A549 treated with GW870086 at 1 μM for 4 hours (cell line): ENCODE data around the gene NDUFS4. TPM values are rescaled to one million over a fixed set of nuclear protein-coding genes. Genes with fewer than 3 reads are reported as not detected.

ENCODE experiments used
- total RNA-seq: library from RNA; stranded (reverse); fragments of 200-300 nt; extraction: Qiagen RNA extraction; gene quantifications from 5 replicates; pipeline ENCODE4 v1.2.3, GENCODE V29; 2022; ENCODE audit warnings: low read depth

NDUFS4 gene
- total RNA-seq = 111 to 129 TPM (median 112 TPM) in 5 replicates

DNA sequence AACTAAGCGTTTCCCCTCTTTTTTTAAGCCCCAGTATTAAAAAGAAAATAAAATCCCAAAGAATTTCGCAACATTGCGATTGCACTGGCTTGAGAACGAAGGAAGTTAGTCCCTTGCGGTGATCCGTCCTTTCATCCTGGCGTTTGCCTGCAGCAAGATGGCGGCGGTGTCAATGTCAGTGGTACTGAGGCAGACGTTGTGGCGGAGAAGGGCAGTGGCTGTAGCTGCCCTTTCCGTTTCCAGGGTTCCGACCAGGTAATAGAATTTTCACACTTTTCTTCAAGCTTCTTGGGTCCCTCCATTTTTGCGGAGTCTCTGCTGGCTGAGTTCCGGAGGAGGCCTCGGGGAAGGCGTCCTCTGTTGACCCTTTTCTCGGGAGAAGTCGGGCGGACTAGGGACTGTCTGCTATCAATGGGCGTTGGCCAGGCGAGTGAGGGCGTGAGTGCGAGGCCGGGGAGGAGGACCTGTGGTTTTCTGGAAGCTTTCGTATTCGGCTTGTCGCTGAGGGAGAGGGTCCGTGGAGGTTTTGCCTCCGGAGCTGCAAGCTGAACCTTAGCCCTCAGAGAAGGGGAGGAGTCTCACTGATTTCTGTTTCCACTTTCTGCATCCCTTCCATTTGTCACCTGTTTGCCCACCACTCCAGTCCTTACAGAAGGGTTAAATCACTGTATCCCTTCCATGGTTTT is at the start of gene NDUFS4:
Gene NDUFS4 (plus strand): TSS at position 134 of the 686 bp plus-strand sequence. CDS start 24 bp downstream, at position 158.

Other genes with a start within 250 kb of the NDUFS4 start
- gene FST, start 80.0 kb upstream of the NDUFS4 start, total RNA-seq = 1.3 to 3.1 TPM (median 1.8 TPM) in 5 replicates